Colonic mucosa (tissue), 4 donors: ENCODE measurements around the gene ENTPD2. TPM values are rescaled to one million over a fixed set of nuclear protein-coding genes. Genes with fewer than 3 reads are reported as not detected.
A peak's percentile ranks its signal among the peaks of the same experiment; 100 is the strongest.

ENCODE experiments used
- DNase-seq: peaks from one replicate; pipeline ENCODE4 v3.0.0-alpha.2; 2020
- H3K27ac ChIP-seq: fragments of 200-600 bp; one replicate; pipeline ENCODE4 v1.8.0; 2021
- H3K27me3 ChIP-seq: fragments of 200-600 bp; one replicate; pipeline ENCODE4 v1.8.0; 2021
- H3K36me3 ChIP-seq: fragments of 200-600 bp; one replicate; pipeline ENCODE4 v1.8.0; 2021
- H3K4me1 ChIP-seq: fragments of 200-600 bp; one replicate; pipeline ENCODE4 v1.8.0; 2021; ENCODE audit warnings: mild to moderate bottlenecking
- H3K4me3 ChIP-seq: fragments of 200-600 bp; one replicate; pipeline ENCODE4 v1.8.0; 2021
- H3K9ac ChIP-seq, 2 donors: one replicate each; pipeline ENCODE4 v1.7.0; 2013; ENCODE audit warnings: control low read depth in 2 of 2, low read depth in 2 of 2, low read length in 2 of 2
- H3K9me3 ChIP-seq: fragments of 200-600 bp; one replicate; pipeline ENCODE4 v1.8.0; 2021
- CTCF ChIP-seq: fragments of 200-600 bp; IDR thresholded peaks from one replicate; pipeline ENCODE4 v1.8.0; 2022; ENCODE audit warnings: antibody characterized with exemption, mild to moderate bottlenecking
- intact Hi-C: fragments of 100-400 bp; cut with DNase I; formaldehyde crosslinking; loops from one replicate; pipeline ENCODE4 v1.14.1; 2022
- total RNA-seq, 2 donors: library from RNA; stranded (reverse); fragmentation: NEBNext Ultra II Directional in 1 of 2; extraction: Animal tissue kit (Norgen Biotek cat#: 25700) in 1 of 2; gene quantifications; one replicate each; pipeline ENCODE4 v1.2.1, GENCODE V29; 2021
- donor health status: healthy.
- donor health status: DM: no; HTN: no; CAD: no.
- donor health status: DM: no; HTN: no; CAD: no.

ENTPD2 gene
- total RNA-seq, 2 donors from 2014 or later = 20.5 to 22.1 TPM

DNA sequence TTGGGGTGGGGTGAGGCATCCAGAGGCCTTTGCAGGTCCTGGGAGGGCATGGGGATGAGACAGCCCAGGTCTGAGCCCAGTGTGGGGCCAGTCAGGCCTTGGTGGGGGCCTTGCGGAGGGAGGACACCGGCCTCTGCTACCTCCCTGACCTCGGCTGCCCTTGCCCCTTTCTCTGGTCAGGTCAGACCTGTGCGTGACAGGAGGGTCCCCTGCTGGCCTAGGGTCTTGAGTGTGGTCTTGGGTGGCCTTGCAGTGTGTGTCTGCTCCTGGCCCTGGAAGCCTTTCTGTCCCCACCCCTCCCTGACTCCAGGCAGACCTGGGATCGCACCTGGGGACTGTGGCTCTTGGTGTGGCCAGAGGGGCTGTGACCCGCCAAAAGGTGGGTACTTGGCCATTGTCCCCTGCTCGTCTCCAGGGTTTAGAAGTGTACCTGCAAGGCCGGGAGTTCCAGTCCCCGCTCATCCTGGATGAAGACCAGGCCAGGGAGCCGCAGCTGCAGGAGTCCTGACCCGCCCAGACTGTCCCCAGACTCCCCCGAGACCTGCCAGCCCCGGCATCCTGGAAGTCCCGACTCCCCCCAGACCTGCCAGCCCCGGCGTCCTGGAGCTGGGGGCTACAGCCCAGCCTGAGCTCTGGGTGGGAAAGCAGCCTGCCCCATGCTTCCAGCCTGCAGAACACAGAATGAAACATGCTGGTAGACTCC, 28.5 kb upstream of the ENTPD2 start:
- no peak overlapping the region for H3K4me3 ChIP-seq
- TF ChIP-seq CTCF = no peak
- H3K4me1 ChIP-seq = peaks cover 8% of the 10 kb centered on the region
- no peak for DNase-seq
- no peak overlapping the region for H3K9ac ChIP-seq
- H3K27ac ChIP-seq = peak overlapping the region; percentile 27
- H3K9me3 ChIP-seq = no peaks in the 10 kb centered on the region
- intact Hi-C loops = no loop called here
- no peaks in the 10 kb centered on the region for H3K36me3 ChIP-seq
- H3K27me3 ChIP-seq = no peaks in the 10 kb centered on the region

DNA sequence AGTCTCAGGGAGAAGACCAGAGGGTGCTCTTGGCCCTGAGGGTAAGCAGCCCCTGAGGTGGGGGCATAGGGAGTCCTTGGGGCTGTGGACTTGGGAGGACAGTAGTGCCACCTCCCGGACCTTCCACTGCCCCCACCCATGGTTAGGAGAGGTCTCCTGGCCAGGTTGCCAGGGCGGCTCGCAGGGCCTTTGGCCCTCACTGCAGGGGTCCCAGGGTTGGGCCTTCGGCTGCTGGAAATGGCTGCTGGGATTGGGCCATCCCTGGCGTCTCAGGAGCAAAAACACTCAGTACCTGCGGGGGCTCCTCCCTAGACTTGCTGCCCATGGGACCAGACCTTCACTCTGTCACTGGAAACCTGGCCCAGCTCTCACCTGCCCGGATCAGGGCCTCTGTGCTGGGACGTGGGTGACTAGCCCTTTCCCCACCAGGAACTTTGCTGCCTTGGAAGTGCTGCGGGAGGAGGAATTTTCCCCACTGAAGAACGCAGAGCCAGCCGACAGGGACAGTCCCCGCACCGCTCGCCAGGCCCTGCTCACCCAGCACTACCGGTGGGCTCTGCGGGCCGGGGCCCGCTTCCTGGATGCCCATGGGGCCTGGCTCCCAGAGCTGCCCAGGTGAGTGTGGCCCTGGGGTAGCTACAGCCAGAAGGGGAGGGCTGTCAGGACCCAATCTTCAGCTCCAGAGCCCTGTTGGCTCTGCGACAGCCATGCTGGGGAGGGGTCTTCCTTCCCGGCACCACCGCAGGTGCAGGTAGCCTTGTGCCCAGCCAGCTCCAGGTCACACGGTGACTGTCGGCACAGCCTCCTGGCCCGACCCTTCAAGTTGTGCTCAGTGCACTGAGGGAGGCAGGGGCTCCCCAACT, 26.6 kb upstream of the ENTPD2 start:
- H3K9me3 ChIP-seq = no peaks in the 10 kb centered on the region
- H3K36me3 ChIP-seq = no peaks in the 10 kb centered on the region
- peaks cover 8% of the 10 kb centered on the region for H3K4me1 ChIP-seq
- no peak overlapping the region for H3K4me3 ChIP-seq
- no peak overlapping the region for H3K27ac ChIP-seq
- DNase-seq = no peak
- no peaks in the 10 kb centered on the region for H3K27me3 ChIP-seq
- H3K9ac ChIP-seq = no peak overlapping the region
- intact Hi-C loops = no loop called here
- no peak for TF ChIP-seq CTCF

DNA sequence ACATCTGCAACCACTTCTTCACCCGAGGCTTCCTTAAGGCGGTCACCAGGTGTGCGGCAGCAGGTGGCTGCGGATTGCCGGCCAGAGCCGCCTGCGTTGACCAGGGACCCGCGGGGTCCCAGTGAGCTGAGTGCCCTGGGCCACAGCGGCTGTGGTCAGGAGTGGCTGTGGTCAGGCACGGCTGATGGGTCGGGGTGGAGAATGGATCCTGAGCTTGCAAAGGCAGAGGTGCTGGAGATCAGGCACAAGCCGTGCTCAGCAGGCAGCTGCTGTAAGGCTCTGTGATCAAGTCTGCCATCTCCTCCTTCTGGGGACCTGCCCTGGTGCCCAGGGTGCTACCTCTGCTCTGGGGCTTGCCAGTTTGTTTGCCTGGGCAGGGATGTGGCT, 25.5 kb upstream of the ENTPD2 start:
- no peaks in the 10 kb centered on the region for H3K36me3 ChIP-seq
- no peaks in the 10 kb centered on the region for H3K9me3 ChIP-seq
- no peak for DNase-seq
- TF ChIP-seq CTCF = no peak
- no peaks in the 10 kb centered on the region for H3K27me3 ChIP-seq
- no peak overlapping the region for H3K9ac ChIP-seq
- intact Hi-C loops = no loop called here
- H3K4me1 ChIP-seq = peaks cover 8% of the 10 kb centered on the region
- H3K27ac ChIP-seq = no peak overlapping the region
- no peak overlapping the region for H3K4me3 ChIP-seq

- no peak for TF ChIP-seq CTCF
- Histone ChIP-seq H3K27ac (no peak overlapping the region), H3K9me3 (no peaks in the 10 kb centered on the region), H3K9ac (peak overlapping the region; percentile 65 to 79), H3K4me3 (peak overlapping the region; percentile 55), H3K36me3 (no peaks in the 10 kb centered on the region), H3K27me3 (no peaks in the 10 kb centered on the region), H3K4me1 (peaks cover 8% of the 10 kb centered on the region)
- intact Hi-C loops = no loop called here
- peak; percentile 65 for DNase-seq
Observed at GRCh38 chr9:137078701-137079400, 25.0 kb upstream of the ENTPD2 start.
